Stimulated activated CD4-positive, alpha-beta T cell treated with anti-CD3 and anti-CD28 coated beads, Interleukin-1b, Interleukin-23, amount 100 ng/mL, for 1 hour (primary cell): ENCODE results near the gene IQCE.

Experiments
- DNase-seq, 2 donors: peaks; one replicate each; pipeline ENCODE4 v3.0.0-alpha.2; 2020; ENCODE audit warnings: low read depth in 2 of 2

Gene IQCE

GRCh38 chr7:2634267-2635145 lies 75.7 kb downstream of the IQCE start:
- DNase-seq: no peak

- no peak for DNase-seq
These were observed 76.4 kb downstream of the IQCE start for GRCh38 chr7:2635148-2635668.

- DNase-seq: no peak
These were observed 77.3 kb downstream of the IQCE start for GRCh38 chr7:2635810-2636701.

- DNase-seq: no peak
These were observed 78.3 kb downstream of the IQCE start for GRCh38 chr7:2637066-2637471.

- no peak for DNase-seq
These were observed 78.9 kb downstream of the IQCE start for GRCh38 chr7:2637505-2638223.

GRCh38 chr7:2638224-2638991 lies 79.6 kb downstream of the IQCE start:
- DNase-seq: no peak

- no peak for DNase-seq
These were observed 80.5 kb downstream of the IQCE start for GRCh38 chr7:2639181-2639681.

GRCh38 chr7:2639695-2640481 lies 81.1 kb downstream of the IQCE start:
- DNase-seq: no peak

GRCh38 chr7:2640482-2640830 lies 81.7 kb downstream of the IQCE start:
- no peak for DNase-seq

GRCh38 chr7:2640846-2641316 lies 82.1 kb downstream of the IQCE start:
- DNase-seq: no peak

- no peak for DNase-seq
These were observed 82.9 kb downstream of the IQCE start for GRCh38 chr7:2641406-2642393.

GRCh38 chr7:2643386-2644219 lies 84.8 kb downstream of the IQCE start:
- no peak for DNase-seq

- no peak for DNase-seq
These were observed 85.4 kb downstream of the IQCE start for GRCh38 chr7:2644220-2644561.

GRCh38 chr7:2644562-2645273 lies 85.9 kb downstream of the IQCE start:
- DNase-seq: no peak

- no peak for DNase-seq
These were observed 86.6 kb downstream of the IQCE start for GRCh38 chr7:2645274-2645868.

GRCh38 chr7:2646336-2646679 lies 87.5 kb downstream of the IQCE start:
- no peak for DNase-seq
